Measurements from ENCODE around the gene CDH13. TPM values are rescaled to one million over a fixed set of nuclear protein-coding genes. Genes with fewer than 3 reads are reported as not detected.

Gene CDH13
- total and polyA plus RNA-seq, 12 donors, result 0.86 to 30.6 (median 2.4) TPM

DNA sequence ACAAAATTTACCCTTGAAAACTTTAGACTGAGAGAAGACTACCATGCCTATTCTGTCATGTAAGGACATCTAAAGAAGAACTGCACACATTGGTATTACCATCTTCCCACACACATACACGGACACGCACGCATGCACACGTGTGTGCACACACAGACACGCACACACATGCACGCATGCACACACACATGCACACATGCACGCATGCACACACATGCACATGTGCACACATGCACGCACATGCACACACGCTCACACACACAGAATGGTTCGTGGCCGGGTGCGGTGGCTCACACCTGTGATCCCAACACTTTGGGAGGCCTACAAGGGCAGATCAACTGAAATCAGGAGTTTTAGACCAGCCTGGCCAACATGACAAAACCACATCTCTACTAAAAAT, 884.1 kb downstream of the CDH13 start:
- WGBS, 4 donors, result 83 to 89% (median 87%) methylated on average over 11 to 12 of the region's 12 CpGs
- no peak for DNase-seq
- no peak for TF ChIP-seq POLR2A (IDR thresholded peaks at IDR 0.05)
- TF ChIP-seq, protein P1, sequence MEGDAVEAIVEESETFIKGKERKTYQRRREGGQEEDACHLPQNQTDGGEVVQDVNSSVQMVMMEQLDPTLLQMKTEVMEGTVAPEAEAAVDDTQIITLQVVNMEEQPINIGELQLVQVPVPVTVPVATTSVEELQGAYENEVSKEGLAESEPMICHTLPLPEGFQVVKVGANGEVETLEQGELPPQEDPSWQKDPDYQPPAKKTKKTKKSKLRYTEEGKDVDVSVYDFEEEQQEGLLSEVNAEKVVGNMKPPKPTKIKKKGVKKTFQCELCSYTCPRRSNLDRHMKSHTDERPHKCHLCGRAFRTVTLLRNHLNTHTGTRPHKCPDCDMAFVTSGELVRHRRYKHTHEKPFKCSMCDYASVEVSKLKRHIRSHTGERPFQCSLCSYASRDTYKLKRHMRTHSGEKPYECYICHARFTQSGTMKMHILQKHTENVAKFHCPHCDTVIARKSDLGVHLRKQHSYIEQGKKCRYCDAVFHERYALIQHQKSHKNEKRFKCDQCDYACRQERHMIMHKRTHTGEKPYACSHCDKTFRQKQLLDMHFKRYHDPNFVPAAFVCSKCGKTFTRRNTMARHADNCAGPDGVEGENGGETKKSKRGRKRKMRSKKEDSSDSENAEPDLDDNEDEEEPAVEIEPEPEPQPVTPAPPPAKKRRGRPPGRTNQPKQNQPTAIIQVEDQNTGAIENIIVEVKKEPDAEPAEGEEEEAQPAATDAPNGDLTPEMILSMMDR (IDR thresholded peaks at IDR 0.05), result no peak
- no peak overlapping the region for H3K4me3 ChIP-seq
- H3K27ac ChIP-seq, result no peak overlapping the region
- H3K4me1 ChIP-seq (replicated peaks in 1 of 2), result no peaks in the 10 kb centered on the region
- no peaks in the 10 kb centered on the region for H3K9me3 ChIP-seq (replicated peaks in 1 of 3)
- intact Hi-C loops (cut with DNase I), result no loop called here
- H3K27me3 ChIP-seq, result no peaks in the 10 kb centered on the region
- no peaks in the 10 kb centered on the region for H3K36me3 ChIP-seq (replicated peaks in 1 of 2)

DNA sequence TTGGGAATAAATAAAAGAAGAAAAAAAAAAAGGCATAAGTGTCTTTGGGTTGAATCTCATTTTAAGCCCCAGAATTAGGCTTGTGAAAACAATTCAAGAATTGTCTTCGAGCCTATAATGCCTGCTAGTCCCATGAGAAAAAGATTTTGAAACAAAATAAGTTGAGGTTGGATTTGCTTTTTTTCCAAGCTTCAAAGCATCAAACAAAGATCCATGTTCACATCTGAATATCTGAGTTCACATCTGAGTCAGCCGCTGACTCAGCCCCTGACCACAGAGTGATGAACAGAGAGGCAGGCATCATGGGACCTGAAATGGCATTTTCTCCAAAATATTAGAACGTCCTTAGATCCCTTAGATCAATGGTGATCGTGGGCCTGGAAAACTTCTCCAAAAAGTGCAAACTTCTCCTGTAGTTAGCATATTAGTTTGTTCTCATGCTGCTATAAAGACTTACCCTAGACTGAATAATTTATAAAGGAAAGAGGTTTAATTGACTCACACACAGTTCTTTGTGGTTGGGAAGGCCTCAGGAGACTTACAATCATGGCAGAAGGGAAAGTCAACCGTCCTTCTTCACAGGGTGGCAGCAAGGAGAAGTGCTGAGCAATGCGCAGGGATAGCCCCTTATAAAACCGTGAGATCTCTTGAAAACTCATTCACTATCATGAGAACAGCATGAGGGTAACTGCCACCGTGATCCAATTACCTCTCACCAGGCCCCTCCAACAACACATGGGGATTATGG, 886.4 kb downstream of the CDH13 start:
- intact Hi-C loops (cut with DNase I), result no loop called here
- no peaks in the 10 kb centered on the region for H3K36me3 ChIP-seq (replicated peaks in 1 of 2)
- no peak overlapping the region for H3K27ac ChIP-seq
- no peak for DNase-seq
- 69 to 75% (median 72%) methylated on average over 8 of the region's 8 CpGs for WGBS, 4 donors
- no peaks in the 10 kb centered on the region for H3K4me1 ChIP-seq (replicated peaks in 1 of 2)
- no peak overlapping the region for H3K4me3 ChIP-seq
- TF ChIP-seq POLR2A (IDR thresholded peaks at IDR 0.05), result no peak
- TF ChIP-seq, protein P1 (IDR thresholded peaks at IDR 0.05), result no peak
- H3K9me3 ChIP-seq (replicated peaks in 1 of 3), result peaks cover 0 to 5% (median 0%) of the 10 kb centered on the region in 3 donors
- no peaks in the 10 kb centered on the region for H3K27me3 ChIP-seq

DNA sequence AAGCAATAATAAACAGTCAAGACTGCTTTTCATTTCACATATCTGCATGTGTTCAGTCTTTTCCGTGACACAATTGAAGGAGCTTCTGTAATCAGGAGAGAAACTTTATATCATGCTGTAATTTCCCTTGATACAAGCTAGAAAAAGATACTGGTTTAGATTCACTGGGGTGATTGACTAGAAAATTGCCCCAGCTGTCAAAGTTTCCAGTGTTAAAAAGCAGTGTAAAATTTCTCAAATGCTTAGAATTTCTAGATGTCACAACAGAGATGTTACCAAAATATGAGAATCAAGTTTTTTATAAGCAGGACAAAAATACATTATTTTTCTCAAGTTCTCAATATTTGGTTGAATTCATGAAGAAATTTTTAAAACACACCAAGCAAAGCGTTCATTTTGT, 888.6 kb downstream of the CDH13 start:
- TF ChIP-seq POLR2A (IDR thresholded peaks at IDR 0.05), result no peak
- TF ChIP-seq, protein P1 (IDR thresholded peaks at IDR 0.05), result no peak
- WGBS, 4 donors, result 49 to 63% (median 56%) methylated on average over 2 of the region's 2 CpGs
- Histone ChIP-seq H3K27me3 (no peaks in the 10 kb centered on the region), H3K9me3 (replicated peaks in 1 of 3) (peaks cover 0 to 5% (median 0%) of the 10 kb centered on the region in 3 donors), H3K4me1 (replicated peaks in 1 of 2) (no peaks in the 10 kb centered on the region), H3K4me3 (no peak overlapping the region), H3K27ac (no peak overlapping the region), H3K36me3 (replicated peaks in 1 of 2) (no peaks in the 10 kb centered on the region)
- intact Hi-C loops (cut with DNase I), result no loop called here
- DNase-seq, result no peak

DNA sequence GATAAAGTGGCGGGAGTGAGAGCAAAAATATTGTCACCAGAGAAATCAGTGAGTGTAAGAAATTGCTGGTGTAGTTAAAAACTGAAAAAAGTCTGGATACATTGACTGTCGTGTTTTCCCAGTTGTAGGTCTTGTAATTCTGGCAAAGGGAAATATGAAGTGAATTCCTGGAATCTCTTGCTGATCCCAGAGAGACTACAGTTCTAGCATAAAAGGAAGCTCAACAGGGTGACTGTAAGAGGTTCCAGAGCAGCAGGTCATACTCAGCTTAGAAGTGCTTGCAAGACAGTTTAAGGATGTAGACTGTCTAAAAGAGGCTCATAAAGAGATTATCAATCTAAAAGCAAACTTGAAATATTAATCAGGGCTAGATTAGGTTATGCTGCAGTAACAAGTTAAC, 890.2 kb downstream of the CDH13 start:
- Histone ChIP-seq H3K27ac (no peak overlapping the region), H3K4me3 (no peak overlapping the region), H3K27me3 (no peaks in the 10 kb centered on the region), H3K9me3 (replicated peaks in 1 of 3) (peaks cover 0 to 5% (median 0%) of the 10 kb centered on the region in 3 donors), H3K4me1 (replicated peaks in 1 of 2) (no peaks in the 10 kb centered on the region), H3K36me3 (replicated peaks in 1 of 2) (no peaks in the 10 kb centered on the region)
- TF ChIP-seq, protein P1 (IDR thresholded peaks at IDR 0.05), result no peak
- TF ChIP-seq POLR2A (IDR thresholded peaks at IDR 0.05), result no peak
- intact Hi-C loops (cut with DNase I), result no loop called here
- DNase-seq, result no peak
- WGBS, 4 donors, result 57 to 68% (median 66%) methylated on average over 2 of the region's 2 CpGs

All from adrenal gland (tissue), 12 donors.